Left ventricle myocardium inferior (tissue), 1 donor: Measurements from ENCODE around the gene ZSWIM7. TPM values are rescaled to one million over a fixed set of nuclear protein-coding genes. Genes with fewer than 3 reads are reported as not detected.

Source experiments
- DNase-seq: peaks from one replicate; pipeline ENCODE4 v3.0.0-alpha.2; 2020
- H3K27ac ChIP-seq: fragments of 200-600 bp; replicated peaks from 2 replicates; pipeline ENCODE4 v1.8.0; 2021
- H3K27me3 ChIP-seq: fragments of 200-600 bp; 2 replicates; pipeline ENCODE4 v1.8.0; 2021; ENCODE audit warnings: low read depth
- H3K36me3 ChIP-seq: fragments of 200-600 bp; 2 replicates; pipeline ENCODE4 v1.8.0; 2021
- H3K4me1 ChIP-seq: fragments of 200-600 bp; 2 replicates; pipeline ENCODE4 v1.8.0; 2021
- H3K4me3 ChIP-seq: fragments of 200-600 bp; 2 replicates; pipeline ENCODE4 v1.8.0; 2021; ENCODE audit warnings: mild to moderate bottlenecking, moderate library complexity
- H3K9me3 ChIP-seq: fragments of 200-600 bp; replicated peaks from 2 replicates; pipeline ENCODE4 v1.8.0; 2021
- CTCF ChIP-seq: fragments of 200-600 bp; IDR thresholded peaks from 2 replicates; pipeline ENCODE4 v1.8.0; 2021; ENCODE audit warnings: antibody characterized with exemption, mild to moderate bottlenecking, borderline replicate concordance
- intact Hi-C: fragments of 100-400 bp; cut with micrococcal nuclease; formaldehyde crosslinking; loops from one replicate; pipeline ENCODE4 v1.11.0; 2022
- total RNA-seq: library from RNA; stranded (reverse); fragmentation: NEBNext Ultra II Directional; extraction: Animal tissue kit (Norgen Biotek cat#: 25700); gene quantifications from one replicate; pipeline ENCODE4 v1.2.1, GENCODE V29; 2021
- donor health status: DM: no; HTN: yes; CAD: no; lungs with severe emphysema.

Gene ZSWIM7
- total RNA-seq, 1 donor from 2014 or later: 17.2 TPM

GRCh38 chr17:15947976-15948752 is 51.3 kb downstream of the ZSWIM7 start:
- no peak overlapping the region for H3K27ac ChIP-seq
- no peaks in the 10 kb centered on the region for H3K9me3 ChIP-seq
- no peaks in the 10 kb centered on the region for H3K36me3 ChIP-seq
- no peak overlapping the region for H3K4me3 ChIP-seq
- peaks cover 30% of the 10 kb centered on the region for H3K27me3 ChIP-seq
- H3K4me1 ChIP-seq: peaks cover 24% of the 10 kb centered on the region
- intact Hi-C loops: no loop called here
- DNase-seq: no peak
- TF ChIP-seq CTCF: no peak

GRCh38 chr17:15947271-15947670 is 52.2 kb downstream of the ZSWIM7 start:
- peak overlapping the region; percentile 75 for H3K4me3 ChIP-seq
- H3K9me3 ChIP-seq: no peaks in the 10 kb centered on the region
- H3K27ac ChIP-seq: peak overlapping the region; percentile 48
- peaks cover 24% of the 10 kb centered on the region for H3K4me1 ChIP-seq
- peaks cover 31% of the 10 kb centered on the region for H3K27me3 ChIP-seq
- H3K36me3 ChIP-seq: no peaks in the 10 kb centered on the region
- intact Hi-C loops: no loop called here
- no peak for DNase-seq
- TF ChIP-seq CTCF: no peak

- H3K4me3 ChIP-seq: peak overlapping the region; percentile 75
- peaks cover 24% of the 10 kb centered on the region for H3K4me1 ChIP-seq
- intact Hi-C loops: no loop called here
- no peaks in the 10 kb centered on the region for H3K9me3 ChIP-seq
- H3K27me3 ChIP-seq: peaks cover 31% of the 10 kb centered on the region
- peak overlapping the region; percentile 48 for H3K27ac ChIP-seq
- no peaks in the 10 kb centered on the region for H3K36me3 ChIP-seq
- no peak for DNase-seq
- no peak for TF ChIP-seq CTCF
Observed at GRCh38 chr17:15946611-15947120, 52.8 kb downstream of the ZSWIM7 start.

GRCh38 chr17:15945527-15946191 is 53.8 kb downstream of the ZSWIM7 start:
- peak overlapping the region; percentile 48 for H3K27ac ChIP-seq
- no peaks in the 10 kb centered on the region for H3K36me3 ChIP-seq
- peaks cover 24% of the 10 kb centered on the region for H3K4me1 ChIP-seq
- peak overlapping the region; percentile 75 for H3K4me3 ChIP-seq
- no peak for DNase-seq
- no peaks in the 10 kb centered on the region for H3K9me3 ChIP-seq
- TF ChIP-seq CTCF: no peak
- peaks cover 34% of the 10 kb centered on the region for H3K27me3 ChIP-seq
- intact Hi-C loops: no loop called here

- peak; percentile 63 for TF ChIP-seq CTCF
- intact Hi-C loops: no loop called here
- H3K4me1 ChIP-seq: peaks cover 24% of the 10 kb centered on the region
- peaks cover 39% of the 10 kb centered on the region for H3K27me3 ChIP-seq
- no peaks in the 10 kb centered on the region for H3K9me3 ChIP-seq
- H3K36me3 ChIP-seq: no peaks in the 10 kb centered on the region
- DNase-seq: peak; percentile 58
- peak within 1 kb of the TSS; percentile 75 for H3K4me3 ChIP-seq
- peak within 1 kb of the TSS; percentile 48 for H3K27ac ChIP-seq
Observed at GRCh38 chr17:15944759-15945526, 54.6 kb downstream of the ZSWIM7 start, which contains the start of gene ADORA2B. ADORA2B (plus strand) TSS chr17:15945130; CDS start chr17:15945249, 119 bp downstream.
